DMS53 treated with DMSO at 0.1 percent for 48 hours (cell line): ENCODE data around the gene CTTNBP2.

Source experiments
- DNase-seq: peaks from one replicate; lab custom pipeline; 2025; ENCODE audit not compliant: unreplicated experiment; lab: John Stamatoyannopoulos, UW

Gene CTTNBP2

GRCh38 chr7:117872561-117873309 is 506 bp downstream of the CTTNBP2 start:
- no peak for DNase-seq

GRCh38 chr7:117871778-117872538 is 1.3 kb downstream of the CTTNBP2 start:
- no peak for DNase-seq

- DNase-seq = no peak
These were observed 1.9 kb downstream of the CTTNBP2 start for GRCh38 chr7:117871401-117871777.

- no peak for DNase-seq
These were observed 2.7 kb downstream of the CTTNBP2 start for GRCh38 chr7:117870448-117871130.

- DNase-seq = no peak
These were observed 3.9 kb downstream of the CTTNBP2 start for GRCh38 chr7:117869374-117869773.

GRCh38 chr7:117863618-117864017 is 9.6 kb downstream of the CTTNBP2 start:
- DNase-seq = no peak

- DNase-seq = no peak
These were observed 10.9 kb downstream of the CTTNBP2 start for GRCh38 chr7:117862378-117862777.

GRCh38 chr7:117859246-117859812 is 13.9 kb downstream of the CTTNBP2 start:
- no peak for DNase-seq

GRCh38 chr7:117858712-117859111 is 14.5 kb downstream of the CTTNBP2 start:
- DNase-seq = no peak

- no peak for DNase-seq
These were observed 15.5 kb downstream of the CTTNBP2 start for GRCh38 chr7:117857718-117858117.

GRCh38 chr7:117856196-117856595 is 17.0 kb downstream of the CTTNBP2 start:
- no peak for DNase-seq

GRCh38 chr7:117854186-117854585 is 19.1 kb downstream of the CTTNBP2 start:
- no peak for DNase-seq

GRCh38 chr7:117848941-117849340 is 24.3 kb downstream of the CTTNBP2 start:
- no peak for DNase-seq

- DNase-seq = no peak
These were observed 28.6 kb downstream of the CTTNBP2 start for GRCh38 chr7:117844678-117845077.

GRCh38 chr7:117841611-117842010 is 31.6 kb downstream of the CTTNBP2 start:
- DNase-seq = no peak

- no peak for DNase-seq
These were observed 32.2 kb downstream of the CTTNBP2 start for GRCh38 chr7:117841011-117841410.

GRCh38 chr7:117839507-117839906 is 33.7 kb downstream of the CTTNBP2 start:
- DNase-seq = no peak

GRCh38 chr7:117837841-117838240 is 35.4 kb downstream of the CTTNBP2 start:
- peak; percentile 95 for DNase-seq

- DNase-seq = peak; percentile 61
These were observed 38.1 kb downstream of the CTTNBP2 start for GRCh38 chr7:117835016-117835664.

- DNase-seq = no peak
These were observed 42.8 kb downstream of the CTTNBP2 start for GRCh38 chr7:117830422-117830954.
